Caco-2 (cell line): ENCODE data around the gene CCM2. TPM values are rescaled to one million over a fixed set of nuclear protein-coding genes. Genes with fewer than 3 reads are reported as not detected.

ENCODE experiments used
- BruUV-seq: library from RNA; stranded (reverse); fragments of 400-500 nt; replicated peaks from 2 replicates; lab custom pipeline; 2021; lab: Mats Ljungman, UMichigan
- CTCF ChIA-PET: fragments of 300-600 bp; sonication (Branson Sonifier 250); formaldehyde crosslinking; loops from one replicate; lab custom pipeline; 2022; ENCODE audit warnings: antibody characterized with exemption; lab: Charles Lee
- POLR2A ChIA-PET: fragments of 300-600 bp; sonication (Branson Sonifier 250); formaldehyde crosslinking; loops from one replicate; lab custom pipeline; 2022; ENCODE audit warnings: antibody characterized with exemption; lab: Charles Lee
- DNase-seq, 2 experiments: peaks; one replicate each; pipeline versions ENCODE4 v3.0.0 to v3.0.0-alpha.2; 2020 to 2022
- H3K27me3 ChIP-seq: replicated peaks from 2 replicates; pipeline ENCODE4 v1.6.0; 2011; ENCODE audit warnings: low read length; ENCODE audit not compliant: control insufficient read depth, insufficient read depth
- H3K36me3 ChIP-seq: 2 replicates; pipeline ENCODE4 v1.5.1; 2011; ENCODE audit warnings: low read length; ENCODE audit not compliant: control insufficient read depth, insufficient read depth
- H3K4me1 ChIP-seq: fragments of 250-450 bp; sonication (Bioruptor Pico); 2 replicates; pipeline ENCODE4 v1.5.1; 2020; ENCODE audit warnings: mild to moderate bottlenecking
- H3K4me3 ChIP-seq: 2 replicates; pipeline ENCODE4 v1.5.1; 2011; ENCODE audit warnings: low read depth, mild to moderate bottlenecking, control low read depth, low read length
- H3K9me3 ChIP-seq: fragments of 250-450 bp; sonication (Bioruptor Pico); 2 replicates; pipeline ENCODE4 v1.5.1; 2020; ENCODE audit warnings: mild to moderate bottlenecking, moderate library complexity
- H3K27ac Mint-ChIP-seq: one replicate; pipeline ENCODE4 v1.8.0; 2022; ENCODE audit warnings: mixed read lengths; ENCODE audit not compliant: unreplicated experiment
- H3K27me3 Mint-ChIP-seq: one replicate; pipeline ENCODE4 v1.8.0; 2022; ENCODE audit warnings: mixed read lengths; ENCODE audit not compliant: insufficient read depth, unreplicated experiment
- H3K36me3 Mint-ChIP-seq: one replicate; pipeline ENCODE4 v1.8.0; 2022; ENCODE audit warnings: mild to moderate bottlenecking, mixed read lengths; ENCODE audit not compliant: insufficient read depth, unreplicated experiment
- H3K4me1 Mint-ChIP-seq: one replicate; pipeline ENCODE4 v1.8.0; 2022; ENCODE audit warnings: low read depth, mixed read lengths; ENCODE audit not compliant: unreplicated experiment
- H3K4me3 Mint-ChIP-seq: one replicate; pipeline ENCODE4 v1.8.0; 2022; ENCODE audit warnings: mild to moderate bottlenecking, moderate library complexity, mixed read lengths; ENCODE audit not compliant: unreplicated experiment
- H3K9me3 Mint-ChIP-seq: one replicate; pipeline ENCODE4 v1.8.0; 2022; ENCODE audit warnings: mixed read lengths; ENCODE audit not compliant: unreplicated experiment
- intact Hi-C: fragments of 100-400 bp; cut with micrococcal nuclease; formaldehyde crosslinking; loops from one replicate; pipeline ENCODE4 v1.10.0; 2022; ENCODE audit not compliant: unreplicated experiment
- total RNA-seq: library from RNA; stranded (reverse); gene quantifications from 2 replicates; pipeline ENCODE4 v1.2.3, GENCODE V29; 2022
- TF ChIP-seq, protein P1 (sequence below), 2 experiments: fragments of 200-600 bp in 1 of 2; IDR thresholded peaks; 1 replicate in 1 of 2; 2 replicates in 1 of 2; pipeline versions ENCODE4 v1.5.1 to v1.8.0; 2011 to 2022; ENCODE audit warnings: antibody characterized with exemption in 1 of 2, control low read depth in 1 of 2, inconsistent platforms in 1 of 2, low read depth in 1 of 2, low read length in 1 of 2, mild to moderate bottlenecking in 1 of 2, moderate library complexity in 1 of 2; ENCODE audit not compliant: insufficient read depth in 1 of 2, severe bottlenecking in 1 of 2, unreplicated experiment in 1 of 2

The CCM2 gene
- total RNA-seq, 1 experiment from 2014 or later = 28.2 TPM

DNA sequence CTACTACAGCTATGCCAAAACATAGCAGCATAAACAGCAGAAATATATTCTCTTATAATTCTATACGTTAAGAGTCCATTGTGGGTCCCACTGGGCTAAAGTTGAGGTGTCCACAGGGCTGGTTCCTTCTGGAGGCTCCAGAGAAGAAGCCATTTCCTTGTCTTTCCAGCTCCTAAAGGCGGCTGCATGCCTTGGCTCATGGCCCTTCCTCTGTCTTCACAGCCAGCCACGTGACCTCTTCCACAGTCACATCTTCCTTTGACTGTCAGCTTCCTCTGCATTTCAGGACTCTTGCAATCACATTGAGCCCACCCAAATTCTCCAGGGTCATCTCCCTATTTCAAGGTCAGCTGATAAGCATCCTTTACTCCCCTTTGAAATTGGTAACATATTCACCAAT lies 71.5 kb downstream of the CCM2 start:
- Histone ChIP-seq H3K9me3 (no peaks in the 10 kb centered on the region), H3K27me3 (no peaks in the 10 kb centered on the region), H3K4me3 (no peak overlapping the region), H3K36me3 (peaks cover 3% of the 10 kb centered on the region), H3K4me1 (no peaks in the 10 kb centered on the region)
- no TSS peak for BruUV-seq
- DNase-seq = no peak
- no peak overlapping the region for H3K27ac Mint-ChIP-seq
- H3K27me3 Mint-ChIP-seq = no peaks in the 10 kb centered on the region
- H3K36me3 Mint-ChIP-seq = peaks cover 18% of the 10 kb centered on the region
- POLR2A ChIA-PET = no interaction called here
- H3K4me1 Mint-ChIP-seq = no peaks in the 10 kb centered on the region
- no peak overlapping the region for H3K4me3 Mint-ChIP-seq
- intact Hi-C loops = no loop called here
- TF ChIP-seq, protein P1, sequence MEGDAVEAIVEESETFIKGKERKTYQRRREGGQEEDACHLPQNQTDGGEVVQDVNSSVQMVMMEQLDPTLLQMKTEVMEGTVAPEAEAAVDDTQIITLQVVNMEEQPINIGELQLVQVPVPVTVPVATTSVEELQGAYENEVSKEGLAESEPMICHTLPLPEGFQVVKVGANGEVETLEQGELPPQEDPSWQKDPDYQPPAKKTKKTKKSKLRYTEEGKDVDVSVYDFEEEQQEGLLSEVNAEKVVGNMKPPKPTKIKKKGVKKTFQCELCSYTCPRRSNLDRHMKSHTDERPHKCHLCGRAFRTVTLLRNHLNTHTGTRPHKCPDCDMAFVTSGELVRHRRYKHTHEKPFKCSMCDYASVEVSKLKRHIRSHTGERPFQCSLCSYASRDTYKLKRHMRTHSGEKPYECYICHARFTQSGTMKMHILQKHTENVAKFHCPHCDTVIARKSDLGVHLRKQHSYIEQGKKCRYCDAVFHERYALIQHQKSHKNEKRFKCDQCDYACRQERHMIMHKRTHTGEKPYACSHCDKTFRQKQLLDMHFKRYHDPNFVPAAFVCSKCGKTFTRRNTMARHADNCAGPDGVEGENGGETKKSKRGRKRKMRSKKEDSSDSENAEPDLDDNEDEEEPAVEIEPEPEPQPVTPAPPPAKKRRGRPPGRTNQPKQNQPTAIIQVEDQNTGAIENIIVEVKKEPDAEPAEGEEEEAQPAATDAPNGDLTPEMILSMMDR (IDR thresholded peaks at IDR 0.05; ENCODE audit: insufficient read depth in 1 of 2, low read depth in 1 of 2, low read length in 1 of 2, severe bottlenecking in 1 of 2, unreplicated experiment in 1 of 2) = no peak
- H3K9me3 Mint-ChIP-seq = no peaks in the 10 kb centered on the region
- CTCF ChIA-PET = no interaction called here

DNA sequence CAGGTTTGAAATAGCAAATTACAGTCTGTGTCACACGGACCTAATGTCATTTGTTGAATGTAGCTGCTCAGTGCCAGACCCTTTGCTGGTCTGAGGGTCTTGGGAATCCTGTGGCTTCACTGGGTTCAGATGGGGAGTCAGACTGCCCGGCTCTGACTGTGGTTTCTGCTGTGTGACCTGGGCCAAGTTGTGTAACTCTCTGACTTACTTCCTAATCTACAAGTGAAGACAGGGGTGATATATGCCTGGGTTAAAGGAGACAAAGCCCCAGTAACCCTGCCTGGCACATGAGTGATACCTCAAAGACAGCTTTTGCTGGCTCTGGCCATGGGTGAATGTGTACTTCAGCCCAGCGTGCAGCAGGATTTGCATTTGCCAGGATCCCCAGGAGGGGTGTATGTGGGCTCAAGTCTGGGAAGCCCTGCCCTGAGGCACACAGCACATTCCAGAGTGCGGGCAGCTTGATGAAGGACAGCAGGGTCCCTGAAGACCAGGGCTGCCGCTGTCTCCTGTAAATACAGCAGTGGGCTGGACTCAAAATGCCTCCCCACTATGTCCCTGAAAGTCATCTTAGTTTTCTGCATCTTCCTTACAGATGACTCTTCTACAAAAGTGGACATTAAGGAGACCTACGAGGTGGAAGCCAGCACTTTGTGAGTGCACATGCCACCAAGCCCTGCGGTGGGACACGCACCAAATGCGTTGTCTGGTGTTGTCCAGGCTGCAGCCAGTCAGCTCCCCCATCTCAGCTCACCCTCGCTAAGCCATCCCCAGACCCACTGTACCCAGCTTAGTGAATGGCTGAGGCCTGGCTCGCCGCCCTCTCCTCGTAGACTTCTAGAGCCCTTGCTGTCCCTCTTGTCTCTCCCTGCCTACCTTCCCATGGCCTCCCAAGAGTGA lies 72.4 kb downstream of the CCM2 start:
- TF ChIP-seq, protein P1 (IDR thresholded peaks at IDR 0.05; ENCODE audit: insufficient read depth in 1 of 2, low read depth in 1 of 2, low read length in 1 of 2, severe bottlenecking in 1 of 2, unreplicated experiment in 1 of 2) = no peak
- CTCF ChIA-PET = interaction anchor here (0.6 to 1.5 kb wide), 3 partner anchors 73 to 184 kb away, joined by 3 to 9 read pairs (median 7); no protein-coding TSS in a partner anchor
- POLR2A ChIA-PET = no interaction called here
- BruUV-seq = no TSS peak
- Histone ChIP-seq H3K27me3 (no peaks in the 10 kb centered on the region), H3K4me3 (no peak overlapping the region), H3K36me3 (peaks cover 3% of the 10 kb centered on the region), H3K4me1 (no peaks in the 10 kb centered on the region), H3K9me3 (no peaks in the 10 kb centered on the region)
- Mint-ChIP-seq H3K9me3 (no peaks in the 10 kb centered on the region), H3K4me3 (no peak overlapping the region), H3K27me3 (no peaks in the 10 kb centered on the region), H3K4me1 (no peaks in the 10 kb centered on the region), H3K36me3 (peaks cover 18% of the 10 kb centered on the region), H3K27ac (no peak overlapping the region)
- intact Hi-C loops = no loop called here
- DNase-seq = no peak

DNA sequence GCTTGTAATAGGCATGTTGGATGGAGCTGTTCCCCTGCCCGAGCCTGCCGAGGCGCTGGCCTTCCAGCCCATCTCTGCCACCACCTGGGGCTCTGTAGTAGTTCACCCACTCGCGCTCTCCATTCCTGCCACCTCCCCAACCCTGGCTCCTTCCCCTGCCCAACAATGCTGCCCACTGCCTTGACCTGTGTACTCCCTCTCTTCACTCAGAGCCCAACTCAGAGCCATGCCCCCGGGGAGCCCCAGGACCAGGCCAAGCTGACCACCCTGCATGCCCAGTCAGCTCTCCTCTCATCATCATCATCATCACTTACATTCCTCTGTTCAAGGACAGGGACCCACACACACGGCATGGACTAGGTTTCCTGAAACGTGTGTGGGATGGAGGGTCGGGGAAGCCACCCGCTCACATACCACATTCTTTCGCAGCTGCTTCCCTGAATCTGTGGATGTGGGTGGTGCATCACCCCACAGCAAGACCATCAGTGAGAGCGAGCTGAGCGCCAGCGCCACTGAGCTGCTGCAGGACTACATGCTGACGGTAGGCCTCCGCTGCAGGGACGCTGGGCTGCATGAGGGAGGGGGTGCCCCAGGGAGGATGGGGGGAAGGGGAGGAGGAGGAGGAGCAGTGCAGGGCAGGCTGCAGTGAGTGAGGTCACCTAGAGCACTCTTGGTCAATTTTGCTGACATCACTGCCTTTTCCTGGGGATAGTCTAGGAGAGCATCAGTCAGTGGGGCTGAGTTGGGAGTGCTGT lies 73.2 kb downstream of the CCM2 start:
- Histone ChIP-seq H3K9me3 (no peaks in the 10 kb centered on the region), H3K27me3 (no peaks in the 10 kb centered on the region), H3K4me1 (no peaks in the 10 kb centered on the region), H3K36me3 (peaks cover 3% of the 10 kb centered on the region), H3K4me3 (no peak overlapping the region)
- H3K27me3 Mint-ChIP-seq = no peaks in the 10 kb centered on the region
- TF ChIP-seq, protein P1 (IDR thresholded peaks at IDR 0.05; ENCODE audit: insufficient read depth in 1 of 2, low read depth in 1 of 2, low read length in 1 of 2, severe bottlenecking in 1 of 2, unreplicated experiment in 1 of 2) = no peak
- H3K4me1 Mint-ChIP-seq = no peaks in the 10 kb centered on the region
- intact Hi-C loops = no loop called here
- H3K27ac Mint-ChIP-seq = no peak overlapping the region
- no peaks in the 10 kb centered on the region for H3K9me3 Mint-ChIP-seq
- CTCF ChIA-PET = interaction anchor here (0.6 to 1.5 kb wide), 3 partner anchors 74 to 185 kb away, joined by 3 to 9 read pairs (median 7); no protein-coding TSS in a partner anchor
- POLR2A ChIA-PET = no interaction called here
- peaks cover 18% of the 10 kb centered on the region for H3K36me3 Mint-ChIP-seq
- BruUV-seq = no TSS peak
- no peak for DNase-seq
- no peak overlapping the region for H3K4me3 Mint-ChIP-seq
